Measurements from ENCODE around the gene VCX2.

DNA sequence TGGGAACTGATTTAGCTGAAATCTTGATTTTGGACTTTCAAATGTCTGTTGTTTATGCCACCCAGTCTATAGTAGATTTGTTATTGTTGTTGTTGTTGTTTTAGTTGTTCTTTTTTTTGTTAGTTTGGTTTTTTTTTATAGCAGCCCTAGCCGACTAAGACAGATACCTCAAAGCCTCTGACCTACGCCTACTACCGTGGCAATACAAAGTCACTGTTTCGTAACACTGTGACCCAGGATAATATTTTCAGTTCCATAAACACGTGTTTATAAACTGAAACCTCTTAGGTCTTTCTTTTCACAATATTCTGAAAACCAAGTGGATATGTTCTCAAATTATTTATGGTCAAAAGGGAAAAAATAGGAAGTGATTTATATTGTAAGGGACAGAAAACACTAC is 32.8 kb downstream of the VCX2 start:
- no peak for TF ChIP-seq CTCF (IDR thresholded peaks at IDR 0.05)
- no peak for TF ChIP-seq EZH2phosphoT487 (IDR thresholded peaks at IDR 0.05)
- TF ChIP-seq EZH2 (IDR thresholded peaks at IDR 0.05): no peak

All from neural progenitor cell (in vitro differentiated cells).